ENCODE measurements around the gene ELOB.

The ELOB gene

DNA sequence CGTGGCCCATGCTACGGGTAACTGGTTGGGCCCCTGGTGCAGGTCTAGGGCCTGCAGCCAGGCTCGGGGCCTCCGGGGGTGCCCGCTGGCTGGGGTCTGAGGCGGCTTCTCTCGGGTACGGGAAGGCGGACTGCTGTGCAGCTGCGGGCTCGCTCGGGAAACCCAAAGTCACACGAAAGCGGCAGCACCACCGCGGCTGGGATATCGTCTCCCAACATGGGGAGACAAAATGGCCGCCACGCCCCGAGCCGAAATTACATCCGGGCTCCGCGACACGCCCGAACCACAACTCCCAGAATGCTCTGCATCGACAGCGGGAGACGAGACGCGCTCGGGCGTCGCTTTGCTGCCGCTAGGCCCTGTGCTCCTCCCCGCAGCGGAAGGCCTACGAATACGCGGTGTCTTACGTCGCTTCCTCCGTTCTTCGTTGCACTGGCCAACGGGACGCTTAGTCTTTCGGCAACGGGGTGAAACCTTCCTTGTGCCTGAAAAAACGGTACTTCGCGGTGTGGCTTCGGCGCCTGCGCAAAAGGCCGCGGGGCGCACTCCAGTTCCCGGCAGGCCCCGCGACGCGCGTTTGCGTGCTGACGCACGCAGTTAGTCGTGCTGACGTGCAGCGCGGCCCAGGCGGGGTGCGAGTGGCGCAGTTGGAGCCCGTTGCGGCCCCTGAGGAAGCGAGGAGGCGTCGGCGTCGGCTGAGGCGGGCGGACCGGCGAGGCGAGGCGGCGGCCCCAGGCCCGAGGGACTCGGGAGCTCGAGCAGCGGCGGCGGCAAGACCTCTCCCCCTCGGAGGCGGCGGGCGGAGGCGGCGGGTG lies 24.8 kb downstream of the ELOB start, which contains the start of gene SRRM2:
Gene SRRM2 (plus strand): TSS at position 604 of the 815 bp plus-strand sequence. CDS start 3,727 bp downstream, outside the sequence.
- peak; percentile 94 for ATAC-seq
- DNase-seq (ENCODE audit: low spot score in 2 of 2), result peak; percentile 88 to 99
- H3K4me1 Mint-ChIP-seq, result peaks cover 56% of the 10 kb centered on the region
- peak within 1 kb of the TSS; percentile 94 for H3K4me3 Mint-ChIP-seq
- H3K36me3 Mint-ChIP-seq, result peaks cover 64% of the 10 kb centered on the region
- H3K27ac Mint-ChIP-seq, result peak within 1 kb of the TSS; percentile 98
- H3K9me3 Mint-ChIP-seq, result no peaks in the 10 kb centered on the region

DNA sequence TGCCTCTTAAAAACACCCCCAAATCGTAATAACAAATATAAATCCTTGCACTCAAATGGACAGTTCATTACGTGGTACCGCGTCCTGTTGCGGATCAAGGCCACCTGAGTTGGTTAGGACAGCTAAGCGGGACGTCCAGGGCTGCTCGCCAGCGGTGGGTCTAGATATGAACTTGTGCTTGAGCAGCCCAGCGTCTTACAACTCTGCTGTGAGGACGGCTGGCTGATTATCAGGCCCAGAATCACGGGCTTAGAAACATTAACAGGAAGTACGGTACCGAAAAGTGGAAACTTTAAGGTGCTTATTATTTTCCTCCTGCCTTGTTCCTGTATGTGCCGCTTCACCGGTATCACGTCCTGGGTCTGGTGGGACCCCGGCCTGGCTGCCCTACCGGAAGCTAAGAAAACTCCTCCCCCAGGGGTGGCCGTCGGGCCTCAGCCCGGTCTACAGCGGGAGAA lies 25.5 kb downstream of the ELOB start:
- Mint-ChIP-seq H3K27ac (peak overlapping the region; percentile 98), H3K4me3 (peak overlapping the region; percentile 94), H3K36me3 (peaks cover 57% of the 10 kb centered on the region), H3K4me1 (peaks cover 50% of the 10 kb centered on the region), H3K9me3 (no peaks in the 10 kb centered on the region)
- DNase-seq (ENCODE audit: low spot score in 2 of 2) (no peak), ATAC-seq (no peak)

GRCh38 chr16:2749936-2750335 lies 27.1 kb downstream of the ELOB start:
- Mint-ChIP-seq H3K36me3 (peaks cover 41% of the 10 kb centered on the region), H3K9me3 (no peaks in the 10 kb centered on the region), H3K4me3 (peak overlapping the region; percentile 94), H3K27ac (peak overlapping the region; percentile 98), H3K4me1 (peaks cover 33% of the 10 kb centered on the region)
- no peak for ATAC-seq
- no peak for DNase-seq (ENCODE audit: low spot score in 2 of 2)

DNA sequence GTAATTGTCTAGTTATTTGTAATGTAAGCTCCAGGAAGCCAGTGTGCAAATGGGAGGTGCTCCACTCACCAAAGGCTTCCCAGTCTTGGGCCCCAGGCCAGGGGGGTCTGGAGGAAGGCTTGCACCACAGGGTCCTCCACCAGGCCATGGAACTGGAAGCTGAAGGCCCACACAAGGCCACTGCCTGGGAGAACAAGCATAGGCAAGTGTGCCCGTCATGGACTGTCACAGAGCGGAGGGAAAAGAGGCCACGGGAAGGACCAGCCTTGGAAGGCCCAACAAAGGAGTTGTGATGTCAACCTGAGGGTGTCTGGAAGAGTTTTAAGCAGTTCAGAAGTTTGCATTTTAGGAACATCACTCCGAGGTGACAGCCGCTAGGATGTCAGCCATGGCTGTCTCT lies 27.6 kb downstream of the ELOB start:
- no peak overlapping the region for H3K4me3 Mint-ChIP-seq
- H3K36me3 Mint-ChIP-seq, result peaks cover 36% of the 10 kb centered on the region
- ATAC-seq, result no peak
- no peaks in the 10 kb centered on the region for H3K9me3 Mint-ChIP-seq
- DNase-seq (ENCODE audit: low spot score in 2 of 2), result no peak
- H3K27ac Mint-ChIP-seq, result no peak overlapping the region
- peaks cover 29% of the 10 kb centered on the region for H3K4me1 Mint-ChIP-seq

DNA sequence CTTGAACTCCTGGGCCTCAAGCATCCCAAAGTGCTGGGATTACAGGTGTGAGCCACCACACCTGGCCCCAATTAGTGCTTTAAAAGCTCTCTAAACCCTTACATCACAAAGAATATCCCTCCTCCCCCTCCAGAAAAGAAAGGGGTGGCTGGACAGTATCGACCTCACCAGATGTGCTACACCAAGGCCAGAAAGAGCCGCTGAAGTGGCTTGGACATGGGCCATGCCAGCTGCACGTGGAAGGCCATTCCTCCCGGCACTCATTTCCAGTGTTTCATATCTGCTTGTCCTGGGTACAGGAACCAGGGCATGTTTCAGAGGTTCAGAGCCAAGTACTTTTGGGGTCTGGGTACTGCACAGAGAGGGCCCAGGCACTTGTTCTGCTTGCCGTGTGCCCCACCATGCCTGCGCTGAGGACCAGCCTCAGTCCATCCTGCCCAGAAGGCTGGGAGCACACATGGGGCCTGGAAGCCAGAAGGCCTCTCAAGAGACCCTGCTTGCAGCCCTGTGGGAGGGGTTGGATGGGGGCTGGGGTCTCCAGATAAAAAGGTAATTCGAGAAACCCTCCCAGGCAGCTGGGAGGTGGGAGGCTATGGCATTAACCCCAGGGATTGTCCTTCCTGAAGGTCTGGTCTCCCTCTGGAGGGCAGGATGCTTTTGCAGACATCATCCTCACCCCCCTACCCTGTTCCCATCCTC lies 28.2 kb downstream of the ELOB start:
- ATAC-seq (no peak), DNase-seq (ENCODE audit: low spot score in 2 of 2) (no peak)
- Mint-ChIP-seq H3K27ac (no peak overlapping the region), H3K4me3 (no peak overlapping the region), H3K4me1 (peaks cover 23% of the 10 kb centered on the region), H3K36me3 (peaks cover 30% of the 10 kb centered on the region), H3K9me3 (no peaks in the 10 kb centered on the region)

DNA sequence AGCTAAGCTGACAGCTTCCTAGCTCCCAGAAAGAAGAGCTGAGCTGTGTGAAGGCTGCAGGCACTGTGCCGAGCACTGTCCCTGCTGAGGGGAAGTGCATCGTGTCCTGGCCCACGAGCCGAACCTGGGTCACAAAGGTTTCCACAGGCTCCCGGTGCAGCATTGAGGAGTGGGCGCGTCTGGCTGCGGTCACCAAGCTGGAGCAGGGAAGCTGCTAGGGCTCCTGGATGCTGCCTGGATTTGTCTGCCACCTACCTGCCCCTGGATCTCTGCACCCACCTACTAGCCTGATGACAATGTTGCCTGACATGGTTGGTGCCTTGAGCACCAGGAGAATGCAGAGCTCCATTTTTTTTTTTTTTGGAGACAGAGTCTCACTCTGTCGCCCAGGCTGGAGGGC lies 31.1 kb downstream of the ELOB start:
- Mint-ChIP-seq H3K9me3 (no peaks in the 10 kb centered on the region), H3K4me3 (no peak overlapping the region), H3K27ac (no peak overlapping the region), H3K36me3 (peaks cover 2% of the 10 kb centered on the region), H3K4me1 (peaks cover 11% of the 10 kb centered on the region)
- no peak for DNase-seq (ENCODE audit: low spot score in 2 of 2)
- ATAC-seq, result no peak

DNA sequence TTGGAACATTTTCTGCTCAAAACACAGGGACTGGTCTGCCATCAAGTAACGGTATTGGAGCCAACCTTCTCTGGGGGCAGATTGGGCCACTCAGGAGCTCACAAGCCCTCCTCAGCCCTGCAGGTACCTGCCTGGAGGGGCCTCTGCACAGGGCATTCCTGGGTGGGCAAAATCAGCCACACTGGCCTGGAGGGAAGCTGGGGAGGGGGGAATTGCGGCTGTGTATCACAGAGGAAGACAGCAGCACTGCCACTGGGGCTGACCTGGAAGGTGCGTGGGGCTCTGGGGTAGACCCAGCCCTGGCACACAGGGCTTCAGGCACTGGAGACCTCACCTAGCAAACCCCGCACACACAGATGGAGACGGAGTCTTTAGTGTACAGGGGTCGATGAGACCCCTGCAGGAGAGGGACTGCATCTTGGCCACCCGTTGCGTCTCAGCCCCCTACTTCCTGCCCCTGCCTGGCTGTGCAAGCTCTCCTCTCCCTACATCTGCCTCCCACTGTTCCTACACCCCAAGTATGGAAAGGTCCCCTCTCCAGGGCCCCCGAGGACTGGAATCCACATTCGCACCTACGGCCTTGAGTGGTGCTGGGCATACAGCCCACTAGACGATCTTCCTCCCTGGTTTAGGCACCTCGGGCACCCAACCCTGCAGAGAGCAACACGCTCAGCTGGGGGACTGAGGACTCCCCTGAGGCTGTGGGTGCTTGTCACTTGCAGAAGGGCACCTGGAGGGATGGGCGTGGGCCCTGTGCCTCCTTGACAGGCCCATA lies 31.8 kb downstream of the ELOB start:
- Mint-ChIP-seq H3K4me3 (no peak overlapping the region), H3K4me1 (peaks cover 5% of the 10 kb centered on the region), H3K9me3 (no peaks in the 10 kb centered on the region), H3K27ac (no peak overlapping the region), H3K36me3 (no peaks in the 10 kb centered on the region)
- no peak for DNase-seq (ENCODE audit: low spot score in 2 of 2)
- no peak for ATAC-seq

DNA sequence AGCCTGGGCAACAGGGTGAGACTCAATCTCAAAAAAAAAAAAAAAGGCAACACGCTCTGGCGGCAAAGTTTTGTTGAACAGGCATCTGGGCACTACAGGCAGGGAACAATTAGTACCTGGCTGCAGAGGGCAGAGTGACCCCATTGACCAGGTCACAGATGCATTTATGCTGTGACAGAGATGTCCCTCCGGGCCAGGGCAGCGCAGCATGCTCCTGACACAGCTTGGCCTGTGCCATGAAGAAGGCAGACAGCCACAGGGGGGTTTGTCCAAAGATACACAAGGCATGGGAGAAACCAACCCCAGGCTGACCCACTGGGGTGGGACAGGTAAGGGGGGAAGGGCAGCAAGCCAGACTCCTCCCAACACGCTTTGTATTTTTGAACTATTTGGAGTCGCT lies 32.4 kb downstream of the ELOB start:
- no peak for DNase-seq (ENCODE audit: low spot score in 2 of 2)

DNA sequence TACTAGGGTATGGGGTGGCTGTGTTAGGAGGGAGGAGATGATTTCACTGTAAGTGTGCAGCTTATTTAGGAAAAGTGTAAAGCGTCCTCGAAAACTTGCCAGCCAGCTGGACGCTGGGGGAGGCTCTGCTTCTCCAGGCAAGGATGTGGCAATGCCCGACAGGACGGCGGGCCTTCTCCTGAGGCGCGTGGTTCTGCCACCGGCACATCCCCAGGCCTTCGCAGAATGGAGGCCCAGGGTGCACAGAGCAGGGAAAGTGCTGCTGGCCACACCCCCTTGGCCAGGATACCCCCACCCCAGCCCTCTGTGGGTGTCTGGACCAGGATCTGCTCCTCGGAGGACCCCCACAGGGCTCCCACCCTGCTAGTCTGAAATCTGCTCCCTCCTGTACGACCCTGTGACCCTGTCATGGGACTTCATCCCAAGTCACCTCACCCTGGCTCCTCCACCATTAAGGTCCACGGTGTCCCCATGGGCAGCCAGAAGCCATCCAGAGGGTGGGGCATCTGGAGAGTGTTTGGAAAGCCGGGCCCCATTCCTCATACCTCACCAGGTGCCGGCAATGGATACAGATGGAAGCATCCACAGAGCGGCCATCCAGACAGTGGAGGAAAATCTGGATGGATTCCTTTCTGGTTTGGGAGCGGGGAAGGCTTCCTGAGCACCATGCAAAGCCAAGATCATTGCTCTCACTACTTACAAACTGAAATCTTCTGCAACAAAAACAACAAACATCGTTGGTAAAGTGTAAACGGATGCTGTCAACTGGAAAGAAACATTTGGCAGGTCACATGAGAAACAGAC lies 33.9 kb downstream of the ELOB start:
- no peaks in the 10 kb centered on the region for H3K4me1 Mint-ChIP-seq
- H3K9me3 Mint-ChIP-seq, result no peaks in the 10 kb centered on the region
- H3K36me3 Mint-ChIP-seq, result no peaks in the 10 kb centered on the region
- ATAC-seq (no peak), DNase-seq (ENCODE audit: low spot score in 2 of 2) (no peak)
- H3K4me3 Mint-ChIP-seq, result no peak overlapping the region
- peak overlapping the region; percentile 48 for H3K27ac Mint-ChIP-seq

More for the DNA sequence above, 32.4 kb downstream of the ELOB start:
- no peak overlapping the region for H3K27ac Mint-ChIP-seq
- H3K4me3 Mint-ChIP-seq, result no peak overlapping the region
- H3K36me3 Mint-ChIP-seq, result no peaks in the 10 kb centered on the region
- no peaks in the 10 kb centered on the region for H3K4me1 Mint-ChIP-seq
- ATAC-seq, result no peak
- no peaks in the 10 kb centered on the region for H3K9me3 Mint-ChIP-seq

DNA sequence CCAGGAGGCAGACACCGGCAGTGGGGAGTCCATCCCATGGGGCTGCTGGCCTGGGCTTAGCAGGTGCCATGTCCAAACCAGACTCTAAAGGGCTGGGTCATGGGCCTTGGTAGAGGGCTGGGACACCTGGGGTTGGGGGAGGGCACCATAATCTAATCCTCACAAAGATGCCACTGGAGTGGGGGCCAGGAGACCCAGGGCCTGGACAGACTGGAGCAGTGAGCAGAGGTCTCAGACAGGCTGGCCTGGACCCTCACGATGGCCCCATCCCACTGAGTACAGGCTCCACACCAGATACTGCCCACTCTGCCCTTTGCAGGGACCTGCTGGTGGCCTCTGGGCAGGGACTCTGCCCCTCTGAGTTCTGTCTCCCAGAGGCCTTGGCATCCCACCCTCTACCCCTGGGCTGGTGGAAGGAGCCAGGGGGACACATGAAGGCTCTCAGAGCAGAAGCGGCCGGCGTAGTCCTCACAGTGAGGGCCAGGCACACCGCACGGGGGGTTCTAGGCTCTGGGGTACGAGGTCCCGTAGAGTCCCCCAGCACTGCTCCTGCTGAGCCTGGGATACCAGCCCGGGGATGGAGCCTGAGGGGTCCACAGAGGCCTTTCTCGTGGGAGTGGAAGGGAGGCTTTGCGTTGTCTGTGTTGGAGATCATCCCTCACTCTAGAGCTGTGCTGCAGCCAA lies 34.6 kb downstream of the ELOB start:
- no peak overlapping the region for H3K27ac Mint-ChIP-seq
- no peaks in the 10 kb centered on the region for H3K4me1 Mint-ChIP-seq
- ATAC-seq, result no peak
- DNase-seq (ENCODE audit: low spot score in 2 of 2), result no peak
- H3K4me3 Mint-ChIP-seq, result no peak overlapping the region
- H3K9me3 Mint-ChIP-seq, result no peaks in the 10 kb centered on the region
- no peaks in the 10 kb centered on the region for H3K36me3 Mint-ChIP-seq

- no peaks in the 10 kb centered on the region for H3K4me1 Mint-ChIP-seq
- H3K9me3 Mint-ChIP-seq, result no peaks in the 10 kb centered on the region
- no peaks in the 10 kb centered on the region for H3K36me3 Mint-ChIP-seq
- no peak overlapping the region for H3K27ac Mint-ChIP-seq
- H3K4me3 Mint-ChIP-seq, result no peak overlapping the region
- ATAC-seq (no peak), DNase-seq (ENCODE audit: low spot score in 2 of 2) (no peak)
Observed at GRCh38 chr16:2741168-2741567, 35.9 kb downstream of the ELOB start.

GRCh38 chr16:2740476-2740875 lies 36.6 kb downstream of the ELOB start:
- no peaks in the 10 kb centered on the region for H3K9me3 Mint-ChIP-seq
- ATAC-seq (no peak), DNase-seq (ENCODE audit: low spot score in 2 of 2) (no peak)
- peak overlapping the region; percentile 63 for H3K27ac Mint-ChIP-seq
- H3K36me3 Mint-ChIP-seq, result no peaks in the 10 kb centered on the region
- H3K4me3 Mint-ChIP-seq, result no peak overlapping the region
- H3K4me1 Mint-ChIP-seq, result no peaks in the 10 kb centered on the region

DNA sequence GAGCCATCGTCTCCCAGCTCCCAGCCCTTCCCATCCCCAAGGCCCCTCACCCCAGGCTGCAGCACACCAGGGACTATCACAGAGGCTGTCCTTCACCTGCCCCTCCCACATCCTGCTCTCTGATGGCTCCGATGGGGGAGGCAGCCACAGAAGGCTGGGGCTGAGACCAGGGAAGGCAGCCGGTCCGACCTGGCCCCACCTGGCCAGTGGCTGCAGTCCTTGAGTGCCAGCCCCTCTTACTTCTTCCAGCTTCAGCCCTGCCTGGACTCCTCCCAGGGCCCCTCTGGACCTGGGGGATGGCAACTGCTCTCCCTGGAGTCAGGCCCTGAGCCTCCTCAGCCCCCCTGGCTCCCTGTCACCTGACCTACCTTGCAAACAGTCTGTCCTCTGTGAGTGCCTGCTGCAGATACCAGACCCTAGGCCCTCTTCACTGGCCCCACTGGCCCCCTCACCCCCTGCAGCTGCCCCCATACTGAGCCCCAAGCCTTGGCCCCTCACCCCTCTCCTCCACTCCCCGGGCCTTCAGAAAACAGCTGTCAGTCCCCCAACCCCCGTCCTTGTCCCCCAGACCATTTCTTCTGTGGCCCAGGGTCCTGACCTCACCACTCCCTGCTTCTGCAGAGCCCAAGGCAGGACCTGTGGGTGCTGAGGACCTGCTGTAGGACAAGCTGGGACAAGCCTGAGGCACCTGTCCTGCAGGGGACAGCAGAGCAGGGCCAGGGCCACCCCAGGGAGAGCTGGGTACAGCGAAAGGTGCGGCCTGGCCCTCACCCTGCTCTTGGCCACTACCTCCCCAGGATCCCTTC lies 37.3 kb downstream of the ELOB start:
- H3K9me3 Mint-ChIP-seq, result no peaks in the 10 kb centered on the region
- no peak overlapping the region for H3K4me3 Mint-ChIP-seq
- peak overlapping the region; percentile 63 for H3K27ac Mint-ChIP-seq
- ATAC-seq, result no peak
- H3K4me1 Mint-ChIP-seq, result no peaks in the 10 kb centered on the region
- no peaks in the 10 kb centered on the region for H3K36me3 Mint-ChIP-seq
- no peak for DNase-seq (ENCODE audit: low spot score in 2 of 2)

GRCh38 chr16:2738615-2739014 lies 38.5 kb downstream of the ELOB start:
- H3K27ac Mint-ChIP-seq, result peak overlapping the region; percentile 16
- DNase-seq (ENCODE audit: low spot score in 2 of 2) (no peak), ATAC-seq (no peak)
- H3K36me3 Mint-ChIP-seq, result no peaks in the 10 kb centered on the region
- H3K4me1 Mint-ChIP-seq, result no peaks in the 10 kb centered on the region
- H3K9me3 Mint-ChIP-seq, result no peaks in the 10 kb centered on the region
- H3K4me3 Mint-ChIP-seq, result no peak overlapping the region
